NCI-H1105 (cell line): ENCODE results near the gene SPRN.
"Not testable (repeated sequence)": the region's sequence is repeated elsewhere in the genome, so short reads cannot be mapped to it uniquely, and the experiment has no call there.

Experiments used
- DNase-seq: peaks from one replicate; lab custom pipeline; 2025; lab: John Stamatoyannopoulos, UW

Gene SPRN

GRCh38 chr10:133439517-133440461, 15.4 kb upstream of the SPRN start:
- no peak for DNase-seq

- no peak for DNase-seq
These were observed 14.4 kb upstream of the SPRN start for GRCh38 chr10:133438711-133439273.

- DNase-seq: not testable (repeated sequence)
These were observed 8.4 kb upstream of the SPRN start for GRCh38 chr10:133432789-133433188.

GRCh38 chr10:133431888-133432613, 7.6 kb upstream of the SPRN start:
- not testable (repeated sequence) for DNase-seq

- not testable (repeated sequence) for DNase-seq
These were observed 5.1 kb upstream of the SPRN start for GRCh38 chr10:133429571-133429970.

GRCh38 chr10:133424102-133424501, 323 bp downstream of the SPRN start:
- not testable (repeated sequence) for DNase-seq

GRCh38 chr10:133422807-133423771, 1.3 kb downstream of the SPRN start:
- no peak for DNase-seq

- no peak for DNase-seq
These were observed 2.1 kb downstream of the SPRN start for GRCh38 chr10:133422223-133422806.

GRCh38 chr10:133421336-133422222, 2.8 kb downstream of the SPRN start:
- DNase-seq: no peak

- no peak for DNase-seq
These were observed 3.8 kb downstream of the SPRN start for GRCh38 chr10:133420579-133420978.

- no peak for DNase-seq
These were observed 4.4 kb downstream of the SPRN start for GRCh38 chr10:133420028-133420427.

GRCh38 chr10:133419211-133419950, 5.0 kb downstream of the SPRN start:
- DNase-seq: no peak

- DNase-seq: no peak
These were observed 6.0 kb downstream of the SPRN start for GRCh38 chr10:133418289-133418993.

GRCh38 chr10:133415752-133416151, 8.7 kb downstream of the SPRN start:
- no peak for DNase-seq

- not testable (repeated sequence) for DNase-seq
These were observed 10.0 kb downstream of the SPRN start for GRCh38 chr10:133414401-133414800.

- DNase-seq: no peak
These were observed 12.1 kb downstream of the SPRN start for GRCh38 chr10:133412381-133412711.

GRCh38 chr10:133411523-133412380, 12.7 kb downstream of the SPRN start:
- no peak for DNase-seq
